ENCODE measurements around the gene GHRHR.

Gene GHRHR

GRCh38 chr7:31027161-31027965, 63.6 kb downstream of the GHRHR start:
- TF ChIP-seq POLR2A (IDR thresholded peaks at IDR 0.05; ENCODE audit: low read length): no peak
- no peak for TF ChIP-seq GATA1 (IDR thresholded peaks at IDR 0.05; ENCODE audit: low read depth, low read length)
- DNase-seq: no peak

- no peak for TF ChIP-seq POLR2A (IDR thresholded peaks at IDR 0.05; ENCODE audit: low read length)
- no peak for DNase-seq
Observed at GRCh38 chr7:31028006-31028405, 64.3 kb downstream of the GHRHR start.

GRCh38 chr7:31028417-31028992, 64.8 kb downstream of the GHRHR start:
- no peak for DNase-seq
- TF ChIP-seq POLR2A (IDR thresholded peaks at IDR 0.05; ENCODE audit: low read length) (no peak), GATA1 (IDR thresholded peaks at IDR 0.05; ENCODE audit: low read depth, low read length) (no peak)

Data from erythroblast (primary cell).